KMS-11 (cell line): Measurements from ENCODE around the gene PYGL.

Experiments
- H2AFZ ChIP-seq: fragments of 200-600 bp; sonication (generic); 2 replicates; pipeline ENCODE4 v1.6.1; 2016; ENCODE audit warnings: antibody characterized with exemption, mixed run types, low read depth
- H3K27ac ChIP-seq: fragments of 200-600 bp; sonication (generic); 2 replicates; pipeline ENCODE4 v1.6.1; 2016; ENCODE audit warnings: mild to moderate bottlenecking, mixed run types
- H3K27me3 ChIP-seq: fragments of 200-600 bp; sonication (generic); 2 replicates; pipeline ENCODE4 v1.6.1; 2017; ENCODE audit warnings: mild to moderate bottlenecking, low read depth, mixed run types, moderate library complexity; ENCODE audit not compliant: insufficient read depth
- H3K36me3 ChIP-seq: fragments of 200-600 bp; sonication (generic); 2 replicates; pipeline ENCODE4 v1.6.1; 2017; ENCODE audit warnings: mild to moderate bottlenecking, mixed run types; ENCODE audit not compliant: insufficient read depth
- H3K4me1 ChIP-seq: fragments of 200-600 bp; sonication (generic); 2 replicates; pipeline ENCODE4 v1.6.1; 2016; ENCODE audit warnings: mild to moderate bottlenecking, low read depth, mixed run types; ENCODE audit not compliant: poor library complexity, severe bottlenecking
- H3K4me2 ChIP-seq: fragments of 200-600 bp; sonication (generic); 2 replicates; pipeline ENCODE4 v1.7.0; 2016; ENCODE audit warnings: mild to moderate bottlenecking, mixed run types
- H3K4me3 ChIP-seq: fragments of 200-600 bp; sonication (generic); IDR thresholded peaks from 2 replicates; pipeline ENCODE4 v1.6.1; 2017; ENCODE audit warnings: low read depth, low read length, mixed read lengths; ENCODE audit not compliant: insufficient read depth
- H3K79me2 ChIP-seq: fragments of 200-600 bp; sonication (generic); 2 replicates; pipeline ENCODE4 v1.6.1; 2016; ENCODE audit warnings: low read depth, mixed run types; ENCODE audit not compliant: insufficient read depth
- H3K9ac ChIP-seq: fragments of 200-600 bp; sonication (generic); 2 replicates; pipeline ENCODE4 v1.6.1; 2016; ENCODE audit warnings: mild to moderate bottlenecking, mixed run types
- H4K20me1 ChIP-seq: fragments of 200-600 bp; sonication (generic); 2 replicates; pipeline ENCODE4 v1.6.1; 2016; ENCODE audit warnings: mild to moderate bottlenecking, mixed run types; ENCODE audit not compliant: insufficient read depth
- TF ChIP-seq, protein P1 (sequence below): fragments of 200-600 bp; sonication (generic); conservative IDR thresholded peaks from 2 replicates; pipeline ENCODE4 v1.6.1; 2017; ENCODE audit warnings: low read depth, mild to moderate bottlenecking, antibody characterized with exemption, low read length, moderate library complexity, mixed read lengths

Gene PYGL

DNA sequence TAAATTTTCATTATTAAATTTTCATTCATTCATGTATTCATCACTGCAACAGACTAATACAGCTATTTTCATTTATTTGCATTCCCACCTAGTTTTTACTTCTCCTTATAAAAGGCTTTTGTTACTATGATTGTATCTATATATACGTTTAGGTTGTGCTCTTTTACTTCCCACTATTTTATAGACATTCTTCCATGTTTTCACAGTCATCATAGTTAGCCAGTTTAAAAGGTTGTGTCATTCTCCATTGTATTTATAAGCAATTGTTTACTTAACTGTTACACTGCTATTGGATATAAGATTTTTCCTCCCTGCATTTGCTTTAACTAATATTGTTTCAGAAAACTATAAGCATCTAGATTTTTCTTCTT, 60.5 kb downstream of the PYGL start:
- H3K4me1 ChIP-seq, result no peaks in the 10 kb centered on the region
- H3K4me2 ChIP-seq, result no peak overlapping the region
- H3K79me2 ChIP-seq, result no peaks in the 10 kb centered on the region
- TF ChIP-seq, protein P1, sequence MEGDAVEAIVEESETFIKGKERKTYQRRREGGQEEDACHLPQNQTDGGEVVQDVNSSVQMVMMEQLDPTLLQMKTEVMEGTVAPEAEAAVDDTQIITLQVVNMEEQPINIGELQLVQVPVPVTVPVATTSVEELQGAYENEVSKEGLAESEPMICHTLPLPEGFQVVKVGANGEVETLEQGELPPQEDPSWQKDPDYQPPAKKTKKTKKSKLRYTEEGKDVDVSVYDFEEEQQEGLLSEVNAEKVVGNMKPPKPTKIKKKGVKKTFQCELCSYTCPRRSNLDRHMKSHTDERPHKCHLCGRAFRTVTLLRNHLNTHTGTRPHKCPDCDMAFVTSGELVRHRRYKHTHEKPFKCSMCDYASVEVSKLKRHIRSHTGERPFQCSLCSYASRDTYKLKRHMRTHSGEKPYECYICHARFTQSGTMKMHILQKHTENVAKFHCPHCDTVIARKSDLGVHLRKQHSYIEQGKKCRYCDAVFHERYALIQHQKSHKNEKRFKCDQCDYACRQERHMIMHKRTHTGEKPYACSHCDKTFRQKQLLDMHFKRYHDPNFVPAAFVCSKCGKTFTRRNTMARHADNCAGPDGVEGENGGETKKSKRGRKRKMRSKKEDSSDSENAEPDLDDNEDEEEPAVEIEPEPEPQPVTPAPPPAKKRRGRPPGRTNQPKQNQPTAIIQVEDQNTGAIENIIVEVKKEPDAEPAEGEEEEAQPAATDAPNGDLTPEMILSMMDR, result no peak
- no peak overlapping the region for H3K27ac ChIP-seq
- H3K36me3 ChIP-seq, result no peaks in the 10 kb centered on the region
- H3K27me3 ChIP-seq, result no peaks in the 10 kb centered on the region
- H4K20me1 ChIP-seq, result no peaks in the 10 kb centered on the region
- H3K9ac ChIP-seq, result no peak overlapping the region
- no peak overlapping the region for H2AFZ ChIP-seq
- no peak overlapping the region for H3K4me3 ChIP-seq

GRCh38 chr14:50882932-50883826, 61.1 kb downstream of the PYGL start:
- Histone ChIP-seq H4K20me1 (no peaks in the 10 kb centered on the region), H3K4me3 (no peak overlapping the region), H3K27ac (no peak overlapping the region), H3K36me3 (no peaks in the 10 kb centered on the region), H2AFZ (no peak overlapping the region), H3K4me2 (no peak overlapping the region), H3K27me3 (no peaks in the 10 kb centered on the region), H3K9ac (no peak overlapping the region), H3K79me2 (no peaks in the 10 kb centered on the region), H3K4me1 (no peaks in the 10 kb centered on the region)
- TF ChIP-seq, protein P1, result no peak

GRCh38 chr14:50875359-50876070, 68.8 kb downstream of the PYGL start:
- Histone ChIP-seq H3K27me3 (no peaks in the 10 kb centered on the region), H3K79me2 (no peaks in the 10 kb centered on the region), H3K4me1 (peaks cover 32% of the 10 kb centered on the region), H3K9ac (no peak overlapping the region), H3K36me3 (no peaks in the 10 kb centered on the region), H4K20me1 (no peaks in the 10 kb centered on the region), H3K4me3 (no peak overlapping the region), H2AFZ (peak overlapping the region; percentile 56; the same call in 1 of the 2 replicates), H3K4me2 (peak overlapping the region; percentile 87), H3K27ac (peak overlapping the region; percentile 55; the same call in 1 of the 2 replicates)
- TF ChIP-seq, protein P1, result no peak

- H3K4me3 ChIP-seq, result no peak overlapping the region
These were observed 69.5 kb downstream of the PYGL start for GRCh38 chr14:50874757-50875156.

More at GRCh38 chr14:50874757-50875156, 69.5 kb downstream of the PYGL start:
- peaks cover 32% of the 10 kb centered on the region for H3K4me1 ChIP-seq
- H3K9ac ChIP-seq, result no peak overlapping the region
- H3K36me3 ChIP-seq, result no peaks in the 10 kb centered on the region
- peak overlapping the region; percentile 87 for H3K4me2 ChIP-seq
- no peaks in the 10 kb centered on the region for H3K27me3 ChIP-seq
- H2AFZ ChIP-seq, result 0 out of 2 replicates have a peak overlapping the region, but pooled peaks have one; percentile 21
- H3K27ac ChIP-seq, result peak overlapping the region; percentile 45; the same call in 1 of the 2 replicates
- no peaks in the 10 kb centered on the region for H3K79me2 ChIP-seq
- H4K20me1 ChIP-seq, result no peaks in the 10 kb centered on the region
- TF ChIP-seq, protein P1, result no peak
